A549 (cell line): ENCODE measurements around the gene HNRNPM. TPM values are rescaled to one million over a fixed set of nuclear protein-coding genes. Genes with fewer than 3 reads are reported as not detected.

Source experiments
- ATAC-seq, 2 experiments: fragments of 200-7000 bp in 1 of 2; fragments of >200 bp in 1 of 2; cut with Nextera tagmentation in 1 of 2; cut with Tn5 transposase in 1 of 2; 3 replicates each; pipeline versions ENCODE4 v1.8.0 to v1.9.1; 2018 to 2020; ENCODE audit warnings: mild to moderate bottlenecking in 1 of 2, moderate library complexity in 1 of 2
- CTCF ChIA-PET: fragments of 300-600 bp; sonication (Branson Sonifier 250); formaldehyde crosslinking; extraction: SDS; loops from one replicate; lab custom pipeline; 2021; ENCODE audit warnings: antibody characterized with exemption, inconsistent platforms; lab: Yijun Ruan, JAX
- POLR2A ChIA-PET: fragments of 350-600 bp; formaldehyde crosslinking; extraction: SDS; loops from one replicate; lab custom pipeline; 2021; ENCODE audit warnings: antibody characterized with exemption, inconsistent platforms; lab: Yijun Ruan, JAX
- DNase-seq, 2 experiments: peaks; one replicate each; pipeline versions ENCODE4 v3.0.0 to v3.0.0-alpha.2; 2011 to 2016; ENCODE audit warnings: low read depth in 1 of 2, low spot score in 1 of 2
- FAIRE-seq: peaks from 2 replicates; lab custom pipeline; 2011; peaks lifted over from hg19 to GRCh38; lab: Jason Lieb, UNC
- H3K27ac ChIP-seq, 2 experiments: fragments of >200 bp; sonication (Bioruptor Twin); formaldehyde crosslinking; 3 replicates each; pipeline ENCODE4 v1.5.1; 2016 to 2017
- H3K4me1 ChIP-seq: fragments of >200 bp; sonication (Bioruptor Twin); formaldehyde crosslinking; 3 replicates; pipeline ENCODE4 v1.6.1; 2016
- H3K4me2 ChIP-seq: fragments of >200 bp; sonication (Bioruptor Twin); formaldehyde crosslinking; 3 replicates; pipeline ENCODE4 v1.6.1; 2016
- H3K4me3 ChIP-seq: fragments of >200 bp; sonication (Bioruptor Twin); formaldehyde crosslinking; 3 replicates; pipeline ENCODE4 v1.5.1; 2016
- H3K9me3 ChIP-seq: fragments of >200 bp; sonication (Bioruptor Twin); formaldehyde crosslinking; 3 replicates; pipeline ENCODE4 v1.6.1; 2016
- ATOH8 ChIP-seq: fragments of 250-450 bp; sonication (Bioruptor Pico); IDR thresholded peaks from 2 replicates; pipeline ENCODE4 v1.5.0; 2020; ENCODE audit warnings: low read depth, mild to moderate bottlenecking, moderate library complexity
- CHD4 ChIP-seq: fragments of 200-600 bp; sonication (generic); IDR thresholded peaks from 2 replicates; pipeline ENCODE4 v1.6.1; 2016; ENCODE audit warnings: antibody characterized with exemption, mild to moderate bottlenecking, borderline replicate concordance
- E2F6 ChIP-seq: IDR thresholded peaks from 2 replicates; pipeline ENCODE4 v1.6.1; 2012; ENCODE audit warnings: low read depth, borderline replicate concordance
- EHF ChIP-seq: fragments of 250-450 bp; sonication (Bioruptor Pico); IDR thresholded peaks from 2 replicates; pipeline ENCODE4 v1.5.0; 2020; ENCODE audit warnings: mild to moderate bottlenecking
- EHMT2 ChIP-seq: fragments of 200-600 bp; sonication (generic); IDR thresholded peaks from 2 replicates; pipeline ENCODE4 v1.6.1; 2016; ENCODE audit warnings: antibody characterized with exemption, low read depth, mild to moderate bottlenecking, moderate library complexity
- FOSB ChIP-seq: fragments of 250-450 bp; sonication (Bioruptor Pico); IDR thresholded peaks from 2 replicates; pipeline ENCODE4 v1.5.0; 2020; ENCODE audit warnings: mild to moderate bottlenecking, moderate library complexity
- HES2 ChIP-seq: fragments of >200 bp; sonication (Bioruptor Twin); formaldehyde crosslinking; IDR thresholded peaks from 2 replicates; pipeline ENCODE4 v1.6.1; 2016
- HEYL ChIP-seq: fragments of 250-450 bp; sonication (Bioruptor Pico); IDR thresholded peaks from 2 replicates; pipeline ENCODE4 v1.8.0; 2021; ENCODE audit warnings: mild to moderate bottlenecking, moderate library complexity
- JUNB ChIP-seq: fragments of >200 bp; sonication (Bioruptor Twin); formaldehyde crosslinking; IDR thresholded peaks from 2 replicates; pipeline ENCODE4 v1.6.1; 2016
- KDM1A ChIP-seq: fragments of 200-600 bp; sonication (generic); IDR thresholded peaks from 2 replicates; pipeline ENCODE4 v1.6.1; 2016; ENCODE audit warnings: low read depth, mild to moderate bottlenecking
- MYC ChIP-seq: IDR thresholded peaks from 2 replicates; pipeline ENCODE4 v1.6.1; 2012; ENCODE audit warnings: mild to moderate bottlenecking, inconsistent platforms, low read length, improper control_type of control experiment, borderline replicate concordance
- NFE2L2 ChIP-seq: fragments of 150-350 bp; conservative IDR thresholded peaks from 2 replicates; pipeline ENCODE4 v1.6.1; 2014; ENCODE audit warnings: low read length
- NR3C1 ChIP-seq: fragments of >200 bp; sonication (Bioruptor Twin); formaldehyde crosslinking; IDR thresholded peaks from 3 replicates; pipeline ENCODE4 v1.6.1; 2017
- PHF8 ChIP-seq: fragments of 200-600 bp; sonication (generic); IDR thresholded peaks from 2 replicates; pipeline ENCODE4 v1.6.1; 2016; ENCODE audit warnings: low read depth, mild to moderate bottlenecking, antibody characterized with exemption, moderate library complexity, borderline replicate concordance
- RARB ChIP-seq: fragments of 250-450 bp; sonication (Bioruptor Pico); IDR thresholded peaks from 2 replicates; pipeline ENCODE4 v1.8.0; 2021; ENCODE audit warnings: mild to moderate bottlenecking, moderate library complexity
- RCOR1 ChIP-seq: fragments of 150-350 bp; IDR thresholded peaks from 2 replicates; pipeline ENCODE4 v1.6.1; 2014; ENCODE audit warnings: antibody characterized with exemption, low read length, low read depth
- RFX5 ChIP-seq: fragments of 450-650 bp; IDR thresholded peaks from 2 replicates; pipeline ENCODE4 v1.7.1; 2014; ENCODE audit warnings: antibody characterized with exemption, mild to moderate bottlenecking, moderate library complexity
- TFCP2L1 ChIP-seq: fragments of 250-450 bp; sonication (Bioruptor Pico); IDR thresholded peaks from 2 replicates; pipeline ENCODE4 v1.5.0; 2021; ENCODE audit warnings: mild to moderate bottlenecking
- ZC3H11A ChIP-seq: fragments of 450-650 bp; IDR thresholded peaks from 2 replicates; pipeline ENCODE4 v1.6.1; 2014; ENCODE audit warnings: antibody characterized with exemption, mild to moderate bottlenecking
- ZSCAN20 ChIP-seq: fragments of 250-450 bp; sonication (Bioruptor Pico); IDR thresholded peaks from 2 replicates; pipeline ENCODE4 v1.8.0; 2022; ENCODE audit warnings: mild to moderate bottlenecking, moderate library complexity
- WGBS: methylation state at CpG from one replicate; pipeline ENCODE4 v1.1.6; 2017; ENCODE audit errors: missing lambda C conversion rate; 5-methylcytosine and 5-hydroxymethylcytosine counted together
- polyA plus RNA-seq, 4 experiments: library from polyadenylated mRNA; depleted of rRNA in 3 of 4; stranded (reverse); fragments of >200 nt; fragmentation: RNase III in 1 of 4; extraction: RNeasy Plus Mini Kit Qiagen cat#74134 plus additional on column Dnase treatment in 1 of 4; gene quantifications; 2 replicates in 3 of 4; 3 replicates in 1 of 4; pipeline ENCODE4 v1.2.3, GENCODE V29; 2011 to 2017

HNRNPM gene
- polyA plus RNA-seq, 2 of the 4 experiments (the other 2 are of a cell fraction): 168 to 352 TPM

- H3K4me1 ChIP-seq: peaks cover 17% of the 10 kb centered on the region
- no peak overlapping the region; a peak in 1 of 6 replicates for H3K27ac ChIP-seq
- no peak overlapping the region for H3K4me3 ChIP-seq
- H3K4me2 ChIP-seq: no peak overlapping the region
- FAIRE-seq (no peak), DNase-seq (no peak), ATAC-seq (no peak)
- no peaks in the 10 kb centered on the region for H3K9me3 ChIP-seq
- ChIA-PET POLR2A (no interaction called here), CTCF (interaction anchor here (0.9 to 2.2 kb wide), 2 partner anchors 14 to 16 kb away, joined by 5 to 8 read pairs; no protein-coding TSS in a partner anchor)
- TF ChIP-seq TFCP2L1 (CRISPR knock-in tag): no peak
- TF ChIP-seq HEYL: no peak
- no peak for TF ChIP-seq HES2
- TF ChIP-seq RFX5: no peak
- TF ChIP-seq NR3C1: no peak
- TF ChIP-seq E2F6: no peak
- TF ChIP-seq MYC: no peak
- no peak for TF ChIP-seq RCOR1
- no peak for TF ChIP-seq RARB (CRISPR knock-in tag)
- no peak for TF ChIP-seq NFE2L2
- TF ChIP-seq CHD4: no peak
- TF ChIP-seq KDM1A: no peak
- no peak for TF ChIP-seq PHF8
- TF ChIP-seq ZSCAN20: no peak
- no peak for TF ChIP-seq EHMT2
- TF ChIP-seq ATOH8 (CRISPR knock-in tag): no peak
- WGBS: 95% methylated on average over 7 of the region's 7 CpGs
These were observed 18.5 kb upstream of the HNRNPM start for GRCh38 chr19:8426283-8426682.

GRCh38 chr19:8429044-8429443 lies 15.7 kb upstream of the HNRNPM start:
- H3K27ac ChIP-seq: no peak overlapping the region
- POLR2A ChIA-PET: no interaction called here
- H3K4me1 ChIP-seq: peaks cover 13% of the 10 kb centered on the region
- no peak for TF ChIP-seq ZC3H11A
- FAIRE-seq (no peak), ATAC-seq (no peak), DNase-seq (no peak)
- H3K4me3 ChIP-seq: no peak overlapping the region
- no peaks in the 10 kb centered on the region for H3K9me3 ChIP-seq
- CTCF ChIA-PET: interaction anchor here (1.0 kb wide), 1 partner anchor 77 kb away, joined by 3 read pairs; no protein-coding TSS in a partner anchor
- 91% methylated on average over 6 of the region's 6 CpGs for WGBS
- H3K4me2 ChIP-seq: no peak overlapping the region

- H3K27ac ChIP-seq: no peak overlapping the region
- H3K4me2 ChIP-seq: no peak overlapping the region
- POLR2A ChIA-PET: interaction anchor here (0.7 kb wide), 1 partner anchor 13 kb away, joined by 10 read pairs; no protein-coding TSS in a partner anchor
- ATAC-seq (no peak), DNase-seq (no peak), FAIRE-seq (no peak)
- TF ChIP-seq KDM1A (peak; percentile 45; the same call in 1 of the 2 replicates), JUNB (no peak), EHF (CRISPR knock-in tag) (no peak), ATOH8 (CRISPR knock-in tag) (no peak)
- H3K4me3 ChIP-seq: no peak overlapping the region
- CTCF ChIA-PET: no interaction called here
- WGBS: 93% methylated on average over 6 of the region's 6 CpGs
- H3K9me3 ChIP-seq: no peaks in the 10 kb centered on the region
- H3K4me1 ChIP-seq: peaks cover 11% of the 10 kb centered on the region
These were observed 14.9 kb upstream of the HNRNPM start for GRCh38 chr19:8429826-8430225.

- no peaks in the 10 kb centered on the region for H3K9me3 ChIP-seq
- H3K4me3 ChIP-seq: no peak overlapping the region
- 95% methylated on average over 19 of the region's 20 CpGs for WGBS
- POLR2A ChIA-PET: no interaction called here
- H3K4me2 ChIP-seq: no peak overlapping the region
- DNase-seq (no peak), FAIRE-seq (no peak), ATAC-seq (no peak)
- no peak overlapping the region for H3K27ac ChIP-seq
- CTCF ChIA-PET: interaction anchor here (0.5 to 0.6 kb wide), 2 partner anchors 19 to 69 kb away, joined by 3 read pairs; no protein-coding TSS in a partner anchor
- peaks cover 11% of the 10 kb centered on the region for H3K4me1 ChIP-seq
- no peak for TF ChIP-seq FOSB (CRISPR knock-in tag)
- TF ChIP-seq MYC: no peak
- TF ChIP-seq, all 56 proteins: peak for 0
These were observed 14.1 kb upstream of the HNRNPM start for GRCh38 chr19:8430650-8431049.
